Inferior parietal cortex (tissue), 1 donor: ENCODE results near the gene TMEM38A.
"Not testable (repeated sequence)": the region's sequence is repeated elsewhere in the genome, so short reads cannot be mapped to it uniquely, and the experiment has no call there.

Source experiments
- DNase-seq: peaks from one replicate; pipeline ENCODE4 v3.0.0-alpha.2; 2016; ENCODE audit errors: extremely low spot score

TMEM38A gene

DNA sequence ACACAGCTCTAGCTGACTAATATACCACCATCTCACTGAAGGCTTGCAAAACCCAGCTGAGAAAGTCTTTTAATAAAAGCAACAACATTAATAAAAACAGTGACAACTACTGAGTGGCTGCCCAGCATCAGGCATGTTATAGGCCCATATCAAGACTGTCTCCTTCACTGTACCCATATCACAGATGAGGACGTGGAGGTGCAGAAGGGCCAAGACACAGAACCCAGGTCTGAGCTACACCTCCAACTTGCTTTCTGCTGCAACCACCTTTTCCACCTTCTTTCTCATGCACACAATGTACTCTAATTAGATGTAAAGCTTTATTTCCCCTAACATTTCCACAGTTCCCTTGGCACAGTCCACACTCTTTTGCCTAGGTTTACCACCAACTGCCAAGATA is 22.3 kb upstream of the TMEM38A start:
- no peak for DNase-seq

DNA sequence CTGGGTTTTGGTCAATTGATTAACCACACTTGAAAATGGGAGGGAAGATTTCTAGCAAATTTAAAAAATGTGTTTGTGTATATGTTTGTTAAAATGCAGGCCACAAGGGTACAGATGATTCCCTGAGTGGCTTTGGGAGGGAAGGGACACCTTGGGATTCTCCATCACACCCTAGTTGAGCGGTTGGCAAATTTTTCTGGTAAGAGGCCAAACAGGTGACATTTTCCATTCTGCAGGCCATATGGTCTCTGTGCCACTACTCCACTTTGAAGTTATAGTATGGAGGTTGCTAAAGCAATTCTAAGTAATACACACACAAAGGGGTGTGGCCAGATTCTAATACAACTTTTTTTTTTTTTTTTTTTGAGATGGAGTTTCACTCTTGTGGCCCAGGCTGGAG is 20.0 kb upstream of the TMEM38A start:
- DNase-seq: no peak

DNA sequence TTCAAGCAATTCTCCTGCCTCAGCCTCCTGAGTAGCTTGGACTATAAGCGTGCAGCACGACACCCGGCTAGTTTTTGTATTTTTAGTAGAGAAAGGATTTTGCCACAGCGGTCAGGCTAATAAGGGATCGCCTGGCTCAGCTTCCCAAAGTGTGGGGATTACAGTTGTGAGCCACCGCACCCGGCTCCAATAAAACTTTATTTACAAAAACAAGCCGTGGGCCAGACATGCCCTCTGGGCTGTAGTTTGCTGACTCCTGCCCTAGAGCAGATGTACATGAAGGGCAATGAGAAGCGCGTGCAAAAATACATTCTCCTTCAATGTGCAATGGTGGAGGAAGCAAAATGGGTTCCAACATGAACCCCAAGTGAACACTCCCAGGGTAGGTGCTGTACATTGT is 19.2 kb upstream of the TMEM38A start:
- DNase-seq: no peak

DNA sequence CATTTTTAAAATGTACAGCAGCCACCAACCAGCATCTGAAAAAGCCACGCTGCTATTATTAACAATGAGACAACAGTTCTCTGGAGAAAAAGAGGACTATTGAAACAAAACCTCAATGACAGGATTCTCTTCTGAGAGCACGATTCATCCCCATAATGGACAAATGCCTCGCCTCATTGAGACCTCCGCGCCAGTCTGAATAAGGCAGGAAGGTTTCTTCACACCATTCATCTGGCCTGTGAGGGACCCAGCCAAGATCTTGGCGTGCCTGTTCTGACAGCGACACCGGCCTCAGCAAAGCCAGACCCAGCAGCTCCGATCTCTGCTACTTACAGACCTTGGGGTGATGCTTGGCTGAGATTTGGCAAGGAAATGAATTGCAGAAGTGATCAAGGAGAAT is 15.8 kb upstream of the TMEM38A start:
- peak; percentile 80 for DNase-seq

DNA sequence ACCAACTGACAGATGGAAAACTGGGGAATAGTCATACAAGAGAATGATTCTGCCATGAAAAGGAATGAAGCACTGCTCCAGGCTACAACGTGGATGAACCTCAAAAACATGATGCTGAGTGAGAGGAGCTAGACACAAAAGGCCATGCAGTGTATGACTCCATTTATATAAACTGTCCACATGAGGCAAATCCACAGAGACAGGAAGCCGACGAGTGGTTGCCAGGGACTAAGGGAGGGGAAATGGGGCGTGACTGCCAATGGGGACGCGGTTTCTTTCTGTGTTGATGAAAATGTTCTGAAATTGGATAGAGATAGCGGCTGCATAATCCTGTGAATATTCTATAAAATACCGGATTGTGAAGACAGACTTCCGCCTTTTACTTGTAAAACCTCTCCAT is 11.2 kb upstream of the TMEM38A start:
- DNase-seq: no peak

DNA sequence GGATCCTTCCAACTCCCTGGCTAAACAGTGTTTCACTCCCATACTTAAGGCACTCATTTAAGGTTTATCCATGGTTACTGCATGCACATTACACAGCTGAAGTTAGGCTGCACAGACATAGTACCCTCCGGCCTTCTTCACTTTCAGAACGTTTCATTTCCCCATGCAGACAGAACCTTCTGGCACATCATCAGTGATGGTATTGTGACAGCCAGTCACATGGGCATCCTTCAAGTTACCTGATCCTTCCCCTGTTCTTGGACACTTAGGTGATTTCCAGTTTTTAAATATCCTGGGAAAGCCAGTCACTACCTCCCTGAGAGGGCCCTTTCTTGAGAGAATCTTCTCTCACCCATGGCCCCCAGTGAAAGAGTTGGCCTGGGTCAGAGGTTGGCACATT is 10.1 kb upstream of the TMEM38A start:
- DNase-seq: no peak

DNA sequence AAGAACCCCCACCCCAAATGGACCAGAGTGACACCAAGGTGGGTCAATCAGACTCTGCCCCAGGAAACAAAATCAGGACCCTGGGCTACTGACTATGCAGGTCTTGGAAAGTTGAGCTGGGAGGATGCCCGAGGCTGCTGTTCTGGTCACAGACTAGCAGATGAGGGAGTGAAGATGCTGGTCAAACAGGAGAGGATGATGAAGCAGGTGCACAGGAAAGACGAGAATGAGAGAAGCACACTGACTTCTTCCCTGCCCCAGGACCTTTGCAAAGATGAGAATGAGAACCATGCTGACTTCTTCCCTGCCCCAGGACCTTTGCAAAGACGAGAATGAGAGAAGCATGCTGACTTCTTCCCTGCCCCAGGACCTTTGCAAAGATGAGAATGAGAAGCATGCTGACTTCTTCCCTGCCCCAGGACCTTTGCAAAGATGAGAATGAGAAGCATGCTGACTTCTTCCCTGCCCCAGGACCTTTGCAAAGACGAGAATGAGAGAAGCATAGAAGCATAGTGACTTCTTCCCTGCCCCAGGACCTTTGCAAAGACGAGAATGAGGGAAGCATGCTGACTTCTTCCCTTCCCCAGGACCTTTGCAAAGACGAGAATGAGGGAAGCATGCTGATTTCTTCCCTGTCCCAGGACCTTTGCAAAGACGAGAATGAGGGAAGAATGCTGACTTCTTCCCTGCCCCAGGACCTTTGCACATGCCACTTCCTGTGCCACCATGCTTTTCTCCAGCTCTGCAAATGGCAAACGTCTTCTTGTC is 9.3 kb upstream of the TMEM38A start:
- not testable (repeated sequence) for DNase-seq

DNA sequence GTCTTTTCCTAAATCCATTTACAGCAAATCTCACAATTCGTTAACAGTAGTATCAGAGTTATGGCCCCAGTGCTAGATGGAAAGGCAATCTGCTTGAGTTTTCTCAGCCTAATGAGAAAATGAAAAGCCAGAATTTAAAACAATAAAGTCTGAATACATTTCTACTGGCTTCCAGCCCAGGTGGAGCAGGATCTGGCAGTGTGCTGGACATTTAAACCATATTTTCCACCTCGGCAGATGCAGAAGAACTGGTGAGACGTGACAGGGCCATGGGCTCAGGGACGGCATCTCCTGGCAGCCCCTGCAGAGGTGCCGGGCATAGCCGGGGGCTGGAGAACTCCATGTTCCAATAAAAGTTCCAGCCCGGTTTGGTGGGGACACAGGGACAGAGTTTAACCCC is 8.1 kb upstream of the TMEM38A start:
- no peak for DNase-seq

DNA sequence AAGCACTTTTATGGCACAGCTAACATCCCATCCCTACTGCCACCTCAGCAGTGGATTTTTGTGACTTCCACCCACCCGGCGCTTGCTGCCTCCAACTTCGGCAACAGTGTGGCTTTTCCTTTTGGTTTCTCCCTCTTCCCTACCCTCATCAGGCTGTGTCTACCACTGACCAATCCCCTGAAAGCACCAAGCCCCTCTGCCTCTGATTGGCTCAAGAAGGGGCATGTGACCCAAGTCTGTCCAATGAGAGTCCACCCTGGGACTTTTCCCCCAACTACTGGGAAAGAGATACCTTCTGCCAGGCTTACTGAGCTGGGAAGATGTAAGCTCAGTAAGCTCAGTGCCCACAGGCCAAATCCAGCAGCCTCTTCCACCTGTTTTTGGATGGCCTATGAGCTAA is 6.8 kb upstream of the TMEM38A start:
- DNase-seq: no peak

DNA sequence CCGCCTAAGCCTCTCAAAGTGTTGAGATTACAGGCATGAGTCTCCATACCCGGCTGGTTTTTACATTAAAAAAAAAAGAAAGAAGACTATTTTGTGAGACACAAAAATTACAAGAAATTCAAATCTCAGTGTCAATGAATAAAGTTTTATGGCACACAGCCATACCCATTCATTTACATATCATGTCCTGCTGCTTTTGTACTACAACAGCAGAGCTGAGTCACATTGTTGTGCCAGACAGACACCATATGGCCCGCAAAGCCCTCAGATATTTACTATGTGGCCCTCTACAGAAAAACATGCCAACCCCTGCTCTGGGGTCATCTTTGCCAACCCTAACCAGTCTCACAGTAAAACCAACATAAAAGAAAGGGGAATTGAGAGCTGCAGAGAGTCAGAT is 6.3 kb upstream of the TMEM38A start:
- DNase-seq: no peak

DNA sequence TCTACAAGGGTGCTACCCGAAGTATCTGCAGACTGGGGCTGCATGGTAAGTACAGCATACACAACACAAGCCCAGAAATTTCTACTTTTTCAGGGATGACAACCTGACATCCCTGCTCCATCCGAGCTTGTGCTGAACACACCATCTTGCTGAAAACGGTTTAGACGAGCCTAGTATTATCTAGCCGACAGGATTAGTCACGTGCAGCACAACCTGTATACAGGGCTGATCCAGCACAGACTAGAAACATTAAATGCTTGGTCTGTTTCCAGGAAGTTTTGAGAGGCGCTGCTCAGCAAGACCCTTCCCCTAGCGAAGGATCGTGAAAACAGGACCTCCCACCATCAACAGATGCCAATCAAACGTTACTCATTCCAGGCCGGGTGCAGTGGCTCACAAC is 5.2 kb upstream of the TMEM38A start:
- no peak for DNase-seq

DNA sequence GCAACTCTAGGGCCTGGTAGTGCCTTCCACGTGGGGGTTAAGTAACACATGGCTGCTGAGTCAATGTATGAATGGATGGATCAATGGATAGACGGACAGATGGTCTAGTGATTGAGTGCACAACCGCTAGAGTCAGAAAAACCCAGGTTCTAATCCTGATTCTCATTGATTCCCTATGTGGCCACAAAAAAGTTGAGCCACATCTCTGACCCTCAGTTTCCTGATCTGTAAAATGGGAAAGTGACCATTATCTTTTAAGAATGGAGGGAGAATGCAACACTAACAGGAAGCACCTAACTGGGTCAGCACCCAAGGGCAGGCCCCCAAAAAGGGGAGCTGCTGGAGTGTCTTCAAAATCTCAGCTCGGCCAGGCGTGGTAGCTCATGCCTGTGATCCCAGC is 3.6 kb upstream of the TMEM38A start:
- DNase-seq: no peak

DNA sequence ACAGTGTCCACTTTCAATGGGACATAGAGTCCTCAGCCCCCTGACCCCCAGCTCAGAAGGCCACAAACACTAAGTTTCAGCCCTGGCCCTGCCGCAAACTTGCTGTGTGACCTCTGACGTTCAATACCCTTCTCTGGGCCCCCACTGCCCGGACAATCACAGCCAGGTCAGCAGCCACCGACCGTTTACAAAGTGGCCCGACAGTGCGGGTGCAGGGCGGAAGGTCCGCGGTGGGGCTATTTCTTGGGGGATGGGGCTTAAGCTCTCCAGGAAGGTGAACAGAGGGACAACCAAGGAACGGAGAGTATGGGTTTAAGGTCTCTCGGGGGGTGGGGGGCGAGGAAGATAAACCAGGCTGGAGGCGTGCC is 1.5 kb upstream of the TMEM38A start:
- no peak for DNase-seq

DNA sequence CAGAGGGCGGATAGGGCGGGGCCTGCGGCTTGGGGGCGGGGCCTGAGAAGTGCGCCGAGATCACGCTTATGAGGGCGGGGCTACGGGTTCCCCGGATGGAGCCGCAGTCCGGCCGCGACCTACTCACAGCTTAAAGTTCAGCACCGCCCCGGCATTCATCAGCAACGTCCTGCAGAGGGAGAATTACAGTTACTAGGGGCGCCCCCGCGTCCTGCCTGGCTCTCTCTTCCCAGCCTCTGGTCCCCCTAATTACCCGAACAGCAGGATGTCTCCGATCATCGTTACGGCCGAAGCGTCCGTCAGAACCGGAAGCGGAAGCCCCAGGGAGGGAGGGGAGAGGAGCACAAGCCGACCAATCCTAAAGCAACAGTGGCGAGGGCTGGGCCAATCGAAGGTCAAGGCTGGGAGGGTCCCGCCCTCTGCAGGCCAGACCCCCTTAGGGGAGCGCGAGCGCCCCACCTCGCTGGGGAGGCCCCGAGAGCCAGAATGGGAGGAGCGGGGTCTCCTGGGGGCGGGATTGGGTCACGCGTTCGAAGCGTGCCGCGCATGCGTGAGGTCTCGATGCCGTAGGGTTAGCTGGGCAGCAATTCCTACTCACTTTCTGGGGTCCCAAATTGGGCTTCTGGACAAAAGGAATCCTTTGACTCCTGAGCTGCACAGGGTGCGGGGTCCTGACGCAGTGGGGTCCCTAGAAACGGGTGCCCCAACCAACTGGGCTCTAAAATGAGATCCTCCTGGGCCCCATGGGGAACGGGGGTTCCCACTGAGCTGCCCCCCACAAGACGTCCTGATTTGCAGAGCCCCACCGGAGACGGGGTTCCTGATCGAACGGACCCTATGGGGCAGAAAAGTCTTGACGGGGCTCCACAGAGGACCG is 869 bp upstream of the TMEM38A start, which contains the start of gene SMIM7:
Gene SMIM7 (minus strand): TSS at position 313 of the 877 bp plus-strand sequence. CDS start 34 bp downstream, at position 279.
- DNase-seq: peak; percentile 99

DNA sequence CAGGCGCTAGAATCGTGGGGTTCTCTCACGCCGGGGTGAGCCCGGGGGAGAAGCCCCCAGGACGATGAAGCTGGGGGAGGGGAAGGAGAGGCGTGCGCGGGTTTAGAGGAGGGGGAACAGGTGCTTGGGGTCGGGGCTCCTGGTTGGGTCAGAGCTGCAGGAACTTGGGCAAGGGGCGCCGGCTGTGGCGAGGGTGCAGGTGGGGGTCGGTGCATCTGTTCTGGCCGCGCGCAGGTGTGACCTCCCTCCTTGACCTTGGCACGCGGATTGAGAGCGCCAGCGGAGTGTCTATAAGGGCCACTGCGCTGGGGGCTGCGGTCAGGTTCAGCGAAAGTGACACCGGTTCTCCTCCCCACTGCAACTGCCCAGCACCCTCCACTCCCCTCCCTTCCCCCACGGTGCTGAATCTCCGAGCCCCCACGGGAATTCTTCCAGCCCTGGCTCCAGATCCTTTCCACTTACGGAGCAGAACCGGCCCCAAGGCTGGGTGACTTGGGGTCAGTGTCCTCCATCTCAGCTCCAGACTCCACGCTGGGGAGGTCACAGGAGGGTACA is 618 bp downstream of the TMEM38A start:
- no peak for DNase-seq

DNA sequence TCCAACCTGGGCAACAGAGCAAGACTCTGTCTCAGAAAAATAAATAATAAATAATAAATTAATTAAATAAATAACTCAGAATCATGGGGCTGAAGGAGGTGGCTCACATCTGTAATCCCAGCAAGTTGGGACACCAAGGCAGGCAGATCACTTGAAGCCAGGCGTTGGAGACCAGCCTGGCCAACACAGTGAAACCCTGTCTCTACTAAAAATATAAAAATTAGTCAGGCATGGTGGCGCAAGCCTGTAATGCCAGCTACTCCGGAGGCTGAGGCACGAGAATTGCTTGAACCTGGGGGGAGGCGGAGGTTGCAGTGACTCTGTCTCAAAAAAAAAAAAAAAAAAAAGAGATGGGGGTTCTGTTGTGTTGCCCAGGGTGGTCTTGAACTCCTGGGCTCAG is 7.2 kb downstream of the TMEM38A start:
- DNase-seq: no peak

DNA sequence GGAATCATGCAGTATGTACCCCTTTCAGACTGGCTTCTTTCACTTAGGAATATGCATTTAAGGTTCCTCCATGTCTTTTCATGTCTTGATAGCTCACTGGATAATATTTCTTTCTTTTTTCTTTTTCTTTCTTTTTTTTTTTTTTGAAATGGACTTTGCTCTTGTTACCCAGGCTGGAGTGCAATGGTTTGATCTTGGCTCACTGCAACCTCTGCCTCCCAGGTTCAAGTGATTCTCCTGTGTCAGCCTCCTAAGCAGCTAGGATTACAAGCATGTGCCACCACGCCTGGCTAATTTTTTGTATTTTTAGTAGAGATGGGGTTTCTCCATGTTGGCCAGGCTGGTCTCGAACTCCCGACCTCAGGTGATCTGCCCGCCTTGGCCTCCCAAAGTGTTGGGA is 7.8 kb downstream of the TMEM38A start:
- not testable (repeated sequence) for DNase-seq

DNA sequence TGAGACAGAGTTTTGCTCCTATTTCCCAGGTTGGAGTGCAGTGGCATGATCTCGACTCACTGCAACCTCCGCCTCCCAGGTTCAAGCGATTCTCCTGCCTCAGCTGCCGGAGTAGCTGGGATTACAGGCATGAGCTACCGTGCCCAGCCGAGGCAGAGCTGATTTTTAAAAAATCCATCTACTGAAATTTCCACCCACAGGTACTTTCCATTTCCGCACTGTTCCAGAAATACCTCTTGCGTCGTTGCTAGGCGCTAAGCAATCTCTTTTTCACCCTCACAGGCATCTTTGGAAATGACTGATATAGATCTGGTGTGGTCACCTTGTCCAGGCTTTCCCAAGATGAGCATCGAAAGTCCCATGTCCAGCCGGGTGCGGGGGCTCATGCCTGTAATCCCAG is 9.4 kb downstream of the TMEM38A start:
- peak; percentile 29 for DNase-seq

DNA sequence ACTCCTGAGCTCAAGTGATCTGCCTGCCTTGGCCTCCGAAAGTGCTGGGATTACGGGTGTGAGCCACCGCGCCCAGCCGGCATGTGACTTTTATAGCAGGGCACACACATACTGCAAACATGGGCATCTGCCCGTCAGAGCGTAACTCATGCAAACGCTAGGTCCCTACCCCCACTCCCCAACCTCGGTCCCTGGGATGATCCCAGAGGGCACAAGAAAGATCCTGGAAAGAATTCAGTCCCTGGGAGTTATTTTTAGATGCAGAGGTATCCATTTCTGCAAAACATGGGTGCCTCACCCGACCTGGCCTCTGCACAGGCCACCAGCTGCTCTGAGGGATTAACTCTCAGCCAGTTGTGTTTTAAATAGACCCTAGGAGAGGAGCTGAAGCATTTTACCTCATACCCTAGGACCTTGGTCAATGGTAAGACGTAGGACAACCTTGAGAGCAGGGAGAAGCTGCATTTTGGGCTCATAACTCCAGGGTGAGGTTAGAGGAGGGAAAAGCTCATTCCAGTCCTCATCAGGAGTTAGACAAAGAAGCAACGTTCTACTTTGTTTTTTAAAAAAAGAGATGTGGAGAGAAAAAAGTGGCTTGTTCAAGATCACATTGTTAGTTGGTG is 10.8 kb downstream of the TMEM38A start:
- DNase-seq: no peak

DNA sequence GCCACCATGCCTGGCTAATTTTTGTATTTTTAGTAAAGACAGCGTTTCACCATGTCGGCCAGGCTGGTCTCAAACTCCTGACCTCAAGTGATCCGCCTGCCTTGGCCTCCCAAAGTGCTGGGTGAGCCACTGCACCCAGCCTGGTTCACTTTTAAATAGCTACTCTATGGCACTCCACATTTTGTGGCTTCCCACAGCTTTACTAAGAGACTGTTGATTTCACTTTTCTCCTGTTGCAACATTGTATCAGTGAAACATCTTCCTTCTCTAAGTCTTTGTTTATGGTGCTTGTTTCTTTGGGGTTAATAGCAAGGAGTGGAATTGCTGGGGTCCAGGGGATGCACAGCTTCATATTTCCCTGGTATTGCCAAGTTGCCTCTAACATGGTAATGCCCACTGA is 12.3 kb downstream of the TMEM38A start:
- DNase-seq: no peak

DNA sequence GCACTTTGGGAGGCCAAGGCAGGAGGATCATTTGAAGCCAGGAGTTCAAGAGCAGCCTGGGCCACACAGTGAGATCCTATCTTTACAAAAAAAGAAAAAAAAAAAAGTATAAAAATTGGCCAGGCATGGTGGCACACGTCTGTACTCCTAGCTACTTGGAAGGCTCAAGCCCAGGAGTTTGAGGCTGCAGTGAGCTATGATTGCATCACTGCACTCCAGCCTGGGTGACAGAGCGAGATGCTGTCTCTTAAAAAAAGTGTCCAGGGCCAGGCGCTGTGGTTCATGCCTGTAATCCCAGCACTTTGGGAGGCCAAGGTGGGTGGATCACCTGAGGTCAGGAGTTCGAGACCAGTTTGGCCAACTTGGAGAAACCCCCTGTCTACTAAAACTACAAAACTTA is 12.9 kb downstream of the TMEM38A start:
- not testable (repeated sequence) for DNase-seq

DNA sequence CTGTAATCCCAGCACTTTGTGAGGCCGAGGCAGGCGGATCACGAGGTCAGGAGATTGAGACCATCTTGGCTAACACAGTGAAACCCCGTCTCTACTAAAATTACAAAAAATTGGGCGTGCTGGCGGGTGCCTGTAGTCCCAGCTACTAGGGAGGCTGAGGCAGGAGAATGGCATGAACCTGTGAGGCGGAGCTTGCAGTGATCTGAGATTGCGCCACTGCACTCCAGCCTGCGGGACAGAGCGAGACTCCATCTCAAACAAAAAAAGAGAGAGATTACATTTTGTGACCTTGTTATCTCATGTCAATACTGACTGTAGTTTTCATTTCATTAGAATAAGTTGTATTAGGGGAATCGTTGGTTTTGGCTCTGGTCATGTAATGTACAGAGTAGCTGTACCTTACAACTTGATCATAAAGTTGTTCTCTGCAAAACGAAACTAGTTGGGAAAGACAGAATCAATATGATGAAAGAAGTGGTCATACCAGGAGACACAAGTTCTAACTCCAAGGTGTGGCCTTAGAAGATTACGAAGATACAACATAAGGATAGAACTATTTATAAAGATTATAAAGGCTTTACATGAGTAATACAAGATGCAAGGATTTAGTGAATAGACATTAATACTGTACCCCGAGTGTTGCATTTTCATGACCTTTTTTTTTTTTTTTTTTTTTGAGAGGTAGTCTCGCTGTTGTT is 15.3 kb downstream of the TMEM38A start:
- no peak for DNase-seq
